GM12878 (cell line): ENCODE measurements around the gene PLEKHN1. TPM values are rescaled to one million over a fixed set of nuclear protein-coding genes. Genes with fewer than 3 reads are reported as not detected.

ENCODE experiments used
- CEBPB ChIP-seq, 2 experiments: fragments of 150-350 bp in 1 of 2; IDR thresholded peaks; 2 replicates each; pipeline ENCODE4 v1.6.1; 2012 to 2014; ENCODE audit warnings: low read depth in 2 of 2, low read length in 2 of 2, borderline replicate concordance in 1 of 2, inconsistent platforms in 1 of 2
- KAT2A ChIP-seq: conservative IDR thresholded peaks from 2 replicates; pipeline ENCODE4 v1.6.1; 2011; ENCODE audit warnings: low read depth, low read length; ENCODE audit not compliant: control insufficient read depth
- NFXL1 ChIP-seq: fragments of 450-650 bp; IDR thresholded peaks from 2 replicates; pipeline ENCODE4 v1.6.1; 2017; ENCODE audit warnings: antibody characterized with exemption, mild to moderate bottlenecking, borderline replicate concordance
- PAX5 ChIP-seq: IDR thresholded peaks from 2 replicates; pipeline ENCODE4 v1.6.1; 2011; ENCODE audit warnings: low read depth, low read length, borderline replicate concordance
- ZNF207 ChIP-seq: fragments of 450-650 bp; IDR thresholded peaks from 2 replicates; pipeline ENCODE4 v1.6.1; 2014; ENCODE audit warnings: antibody characterized with exemption, mild to moderate bottlenecking, borderline replicate concordance
- polyA plus RNA-seq, 11 experiments: library from polyadenylated mRNA; depleted of rRNA in 4 of 11; unstranded in 6 of 11; stranded (reverse) in 5 of 11; fragments of >200 nt; fragmentation: Nextera tagmentation in 4 of 11; fragmentation: Illumina TruSeq in 1 of 11; extraction: Ambion mirVana in 4 of 11; extraction: Trizol in 1 of 11; gene quantifications; 1 replicate in 1 of 11; 2 replicates in 10 of 11; pipeline versions ENCODE4 v1.2.1 to v1.2.3, GENCODE V29; 2011 to 2016; ENCODE audit warnings: inconsistent platforms in 2 of 11, missing spikeins in 2 of 11, low read depth in 1 of 11
- total RNA-seq, 4 experiments: library from RNA; depleted of rRNA in 3 of 4; stranded (reverse); fragments of >200 nt in 3 of 4; fragmentation: Illumina TruSeq in 1 of 4; extraction: Trizol in 1 of 4; gene quantifications; 2 replicates each; pipeline versions ENCODE4 v1.2.1 to v1.2.3, GENCODE V29; 2013 to 2021
- TF ChIP-seq, protein P1 (sequence below): IDR thresholded peaks from 2 replicates; pipeline ENCODE4 v1.6.1; 2012; ENCODE audit warnings: improper control_type of control experiment, low read depth, low read length; ENCODE audit not compliant: insufficient replicate concordance
- TF ChIP-seq, protein P2 (sequence below): IDR thresholded peaks from 2 replicates; pipeline ENCODE4 v1.6.1; 2012; ENCODE audit warnings: low read depth, low read length, improper control_type of control experiment
- TF ChIP-seq, protein P3 (sequence below): fragments of 450-650 bp; IDR thresholded peaks from 2 replicates; pipeline ENCODE4 v1.6.1; 2017; ENCODE audit warnings: antibody characterized with exemption, mild to moderate bottlenecking, moderate library complexity
- TF ChIP-seq, protein P4 (sequence below): IDR thresholded peaks from 2 replicates; pipeline ENCODE4 v1.6.1; 2012; ENCODE audit warnings: mild to moderate bottlenecking, low read depth, low read length
- TF ChIP-seq, protein P5 (sequence below): fragments of 450-650 bp; IDR thresholded peaks from 2 replicates; pipeline ENCODE4 v1.6.1; 2016; ENCODE audit warnings: mild to moderate bottlenecking

The PLEKHN1 gene
- total and polyA plus RNA-seq, 10 of the 15 experiments (the other 5 are each of a cell fraction or from before 2014, with no cell fraction given): 0.04 to 0.26 (median 0.18) TPM; not detected in 6

DNA sequence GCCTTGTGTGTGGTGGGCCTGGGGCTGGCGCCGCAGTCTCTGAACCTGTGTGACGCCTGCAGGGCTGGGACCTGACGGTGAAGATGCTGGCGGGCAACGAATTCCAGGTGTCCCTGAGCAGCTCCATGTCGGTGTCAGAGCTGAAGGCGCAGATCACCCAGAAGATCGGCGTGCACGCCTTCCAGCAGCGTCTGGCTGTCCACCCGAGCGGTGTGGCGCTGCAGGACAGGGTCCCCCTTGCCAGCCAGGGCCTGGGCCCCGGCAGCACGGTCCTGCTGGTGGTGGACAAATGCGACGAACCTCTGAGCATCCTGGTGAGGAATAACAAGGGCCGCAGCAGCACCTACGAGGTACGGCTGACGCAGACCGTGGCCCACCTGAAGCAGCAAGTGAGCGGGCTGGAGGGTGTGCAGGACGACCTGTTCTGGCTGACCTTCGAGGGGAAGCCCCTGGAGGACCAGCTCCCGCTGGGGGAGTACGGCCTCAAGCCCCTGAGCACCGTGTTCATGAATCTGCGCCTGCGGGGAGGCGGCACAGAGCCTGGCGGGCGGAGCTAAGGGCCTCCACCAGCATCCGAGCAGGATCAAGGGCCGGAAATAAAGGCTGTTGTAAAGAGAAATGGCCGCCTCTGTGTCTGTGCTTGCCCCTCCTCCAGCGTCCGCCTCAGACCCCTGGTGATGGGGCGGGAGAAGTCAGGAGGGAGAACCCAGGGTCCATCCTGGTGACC, 47.8 kb downstream of the PLEKHN1 start (continued):
- TF ChIP-seq, protein P1, sequence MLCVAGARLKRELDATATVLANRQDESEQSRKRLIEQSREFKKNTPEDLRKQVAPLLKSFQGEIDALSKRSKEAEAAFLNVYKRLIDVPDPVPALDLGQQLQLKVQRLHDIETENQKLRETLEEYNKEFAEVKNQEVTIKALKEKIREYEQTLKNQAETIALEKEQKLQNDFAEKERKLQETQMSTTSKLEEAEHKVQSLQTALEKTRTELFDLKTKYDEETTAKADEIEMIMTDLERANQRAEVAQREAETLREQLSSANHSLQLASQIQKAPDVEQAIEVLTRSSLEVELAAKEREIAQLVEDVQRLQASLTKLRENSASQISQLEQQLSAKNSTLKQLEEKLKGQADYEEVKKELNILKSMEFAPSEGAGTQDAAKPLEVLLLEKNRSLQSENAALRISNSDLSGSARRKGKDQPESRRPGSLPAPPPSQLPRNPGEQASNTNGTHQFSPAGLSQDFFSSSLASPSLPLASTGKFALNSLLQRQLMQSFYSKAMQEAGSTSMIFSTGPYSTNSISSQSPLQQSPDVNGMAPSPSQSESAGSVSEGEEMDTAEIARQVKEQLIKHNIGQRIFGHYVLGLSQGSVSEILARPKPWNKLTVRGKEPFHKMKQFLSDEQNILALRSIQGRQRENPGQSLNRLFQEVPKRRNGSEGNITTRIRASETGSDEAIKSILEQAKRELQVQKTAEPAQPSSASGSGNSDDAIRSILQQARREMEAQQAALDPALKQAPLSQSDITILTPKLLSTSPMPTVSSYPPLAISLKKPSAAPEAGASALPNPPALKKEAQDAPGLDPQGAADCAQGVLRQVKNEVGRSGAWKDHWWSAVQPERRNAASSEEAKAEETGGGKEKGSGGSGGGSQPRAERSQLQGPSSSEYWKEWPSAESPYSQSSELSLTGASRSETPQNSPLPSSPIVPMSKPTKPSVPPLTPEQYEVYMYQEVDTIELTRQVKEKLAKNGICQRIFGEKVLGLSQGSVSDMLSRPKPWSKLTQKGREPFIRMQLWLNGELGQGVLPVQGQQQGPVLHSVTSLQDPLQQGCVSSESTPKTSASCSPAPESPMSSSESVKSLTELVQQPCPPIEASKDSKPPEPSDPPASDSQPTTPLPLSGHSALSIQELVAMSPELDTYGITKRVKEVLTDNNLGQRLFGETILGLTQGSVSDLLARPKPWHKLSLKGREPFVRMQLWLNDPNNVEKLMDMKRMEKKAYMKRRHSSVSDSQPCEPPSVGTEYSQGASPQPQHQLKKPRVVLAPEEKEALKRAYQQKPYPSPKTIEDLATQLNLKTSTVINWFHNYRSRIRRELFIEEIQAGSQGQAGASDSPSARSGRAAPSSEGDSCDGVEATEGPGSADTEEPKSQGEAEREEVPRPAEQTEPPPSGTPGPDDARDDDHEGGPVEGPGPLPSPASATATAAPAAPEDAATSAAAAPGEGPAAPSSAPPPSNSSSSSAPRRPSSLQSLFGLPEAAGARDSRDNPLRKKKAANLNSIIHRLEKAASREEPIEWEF: no peak
- TF ChIP-seq, protein P2, sequence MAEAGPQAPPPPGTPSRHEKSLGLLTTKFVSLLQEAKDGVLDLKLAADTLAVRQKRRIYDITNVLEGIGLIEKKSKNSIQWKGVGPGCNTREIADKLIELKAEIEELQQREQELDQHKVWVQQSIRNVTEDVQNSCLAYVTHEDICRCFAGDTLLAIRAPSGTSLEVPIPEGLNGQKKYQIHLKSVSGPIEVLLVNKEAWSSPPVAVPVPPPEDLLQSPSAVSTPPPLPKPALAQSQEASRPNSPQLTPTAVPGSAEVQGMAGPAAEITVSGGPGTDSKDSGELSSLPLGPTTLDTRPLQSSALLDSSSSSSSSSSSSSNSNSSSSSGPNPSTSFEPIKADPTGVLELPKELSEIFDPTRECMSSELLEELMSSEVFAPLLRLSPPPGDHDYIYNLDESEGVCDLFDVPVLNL: no peak
- TF ChIP-seq KAT2A: no peak
- TF ChIP-seq, protein P3, sequence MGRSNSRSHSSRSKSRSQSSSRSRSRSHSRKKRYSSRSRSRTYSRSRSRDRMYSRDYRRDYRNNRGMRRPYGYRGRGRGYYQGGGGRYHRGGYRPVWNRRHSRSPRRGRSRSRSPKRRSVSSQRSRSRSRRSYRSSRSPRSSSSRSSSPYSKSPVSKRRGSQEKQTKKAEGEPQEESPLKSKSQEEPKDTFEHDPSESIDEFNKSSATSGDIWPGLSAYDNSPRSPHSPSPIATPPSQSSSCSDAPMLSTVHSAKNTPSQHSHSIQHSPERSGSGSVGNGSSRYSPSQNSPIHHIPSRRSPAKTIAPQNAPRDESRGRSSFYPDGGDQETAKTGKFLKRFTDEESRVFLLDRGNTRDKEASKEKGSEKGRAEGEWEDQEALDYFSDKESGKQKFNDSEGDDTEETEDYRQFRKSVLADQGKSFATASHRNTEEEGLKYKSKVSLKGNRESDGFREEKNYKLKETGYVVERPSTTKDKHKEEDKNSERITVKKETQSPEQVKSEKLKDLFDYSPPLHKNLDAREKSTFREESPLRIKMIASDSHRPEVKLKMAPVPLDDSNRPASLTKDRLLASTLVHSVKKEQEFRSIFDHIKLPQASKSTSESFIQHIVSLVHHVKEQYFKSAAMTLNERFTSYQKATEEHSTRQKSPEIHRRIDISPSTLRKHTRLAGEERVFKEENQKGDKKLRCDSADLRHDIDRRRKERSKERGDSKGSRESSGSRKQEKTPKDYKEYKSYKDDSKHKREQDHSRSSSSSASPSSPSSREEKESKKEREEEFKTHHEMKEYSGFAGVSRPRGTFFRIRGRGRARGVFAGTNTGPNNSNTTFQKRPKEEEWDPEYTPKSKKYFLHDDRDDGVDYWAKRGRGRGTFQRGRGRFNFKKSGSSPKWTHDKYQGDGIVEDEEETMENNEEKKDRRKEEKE: no peak
- no peak for TF ChIP-seq CEBPB (IDR thresholded peaks at IDR 0.05; ENCODE audit: borderline replicate concordance in 1 of 2, low read depth in 2 of 2, low read length in 2 of 2)
- no peak for TF ChIP-seq ZNF207
- TF ChIP-seq NFXL1: no peak
- TF ChIP-seq, protein P4, sequence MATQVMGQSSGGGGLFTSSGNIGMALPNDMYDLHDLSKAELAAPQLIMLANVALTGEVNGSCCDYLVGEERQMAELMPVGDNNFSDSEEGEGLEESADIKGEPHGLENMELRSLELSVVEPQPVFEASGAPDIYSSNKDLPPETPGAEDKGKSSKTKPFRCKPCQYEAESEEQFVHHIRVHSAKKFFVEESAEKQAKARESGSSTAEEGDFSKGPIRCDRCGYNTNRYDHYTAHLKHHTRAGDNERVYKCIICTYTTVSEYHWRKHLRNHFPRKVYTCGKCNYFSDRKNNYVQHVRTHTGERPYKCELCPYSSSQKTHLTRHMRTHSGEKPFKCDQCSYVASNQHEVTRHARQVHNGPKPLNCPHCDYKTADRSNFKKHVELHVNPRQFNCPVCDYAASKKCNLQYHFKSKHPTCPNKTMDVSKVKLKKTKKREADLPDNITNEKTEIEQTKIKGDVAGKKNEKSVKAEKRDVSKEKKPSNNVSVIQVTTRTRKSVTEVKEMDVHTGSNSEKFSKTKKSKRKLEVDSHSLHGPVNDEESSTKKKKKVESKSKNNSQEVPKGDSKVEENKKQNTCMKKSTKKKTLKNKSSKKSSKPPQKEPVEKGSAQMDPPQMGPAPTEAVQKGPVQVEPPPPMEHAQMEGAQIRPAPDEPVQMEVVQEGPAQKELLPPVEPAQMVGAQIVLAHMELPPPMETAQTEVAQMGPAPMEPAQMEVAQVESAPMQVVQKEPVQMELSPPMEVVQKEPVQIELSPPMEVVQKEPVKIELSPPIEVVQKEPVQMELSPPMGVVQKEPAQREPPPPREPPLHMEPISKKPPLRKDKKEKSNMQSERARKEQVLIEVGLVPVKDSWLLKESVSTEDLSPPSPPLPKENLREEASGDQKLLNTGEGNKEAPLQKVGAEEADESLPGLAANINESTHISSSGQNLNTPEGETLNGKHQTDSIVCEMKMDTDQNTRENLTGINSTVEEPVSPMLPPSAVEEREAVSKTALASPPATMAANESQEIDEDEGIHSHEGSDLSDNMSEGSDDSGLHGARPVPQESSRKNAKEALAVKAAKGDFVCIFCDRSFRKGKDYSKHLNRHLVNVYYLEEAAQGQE: no peak
- no peak for TF ChIP-seq PAX5
- TF ChIP-seq, protein P5, sequence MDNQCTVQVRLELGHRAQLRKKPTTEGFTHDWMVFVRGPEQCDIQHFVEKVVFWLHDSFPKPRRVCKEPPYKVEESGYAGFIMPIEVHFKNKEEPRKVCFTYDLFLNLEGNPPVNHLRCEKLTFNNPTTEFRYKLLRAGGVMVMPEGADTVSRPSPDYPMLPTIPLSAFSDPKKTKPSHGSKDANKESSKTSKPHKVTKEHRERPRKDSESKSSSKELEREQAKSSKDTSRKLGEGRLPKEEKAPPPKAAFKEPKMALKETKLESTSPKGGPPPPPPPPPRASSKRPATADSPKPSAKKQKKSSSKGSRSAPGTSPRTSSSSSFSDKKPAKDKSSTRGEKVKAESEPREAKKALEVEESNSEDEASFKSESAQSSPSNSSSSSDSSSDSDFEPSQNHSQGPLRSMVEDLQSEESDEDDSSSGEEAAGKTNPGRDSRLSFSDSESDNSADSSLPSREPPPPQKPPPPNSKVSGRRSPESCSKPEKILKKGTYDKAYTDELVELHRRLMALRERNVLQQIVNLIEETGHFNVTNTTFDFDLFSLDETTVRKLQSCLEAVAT: peak; percentile 97
